Measurements from ENCODE around the gene CXCL9. TPM values are rescaled to one million over a fixed set of nuclear protein-coding genes. Genes with fewer than 3 reads are reported as not detected.

Gene CXCL9
- total RNA-seq, 2 donors from 2014 or later: 0.52 to 1.1 TPM

- no peak for DNase-seq
- Histone ChIP-seq H3K27ac (no peak overlapping the region), H3K9ac (ENCODE audit: low read depth in 2 of 2, low read length in 2 of 2) (peak overlapping the region; percentile 70 to 77), H3K4me1 (peaks cover 10% of the 10 kb centered on the region), H3K27me3 (no peaks in the 10 kb centered on the region), H3K36me3 (no peaks in the 10 kb centered on the region), H3K9me3 (no peaks in the 10 kb centered on the region), H3K4me3 (peak overlapping the region; percentile 68)
- TF ChIP-seq CTCF (IDR thresholded peaks at IDR 0.05): no peak
- intact Hi-C loops (cut with DNase I): no loop called here
Observed at GRCh38 chr4:75989846-75990528, 17.3 kb downstream of the CXCL9 start.

- intact Hi-C loops (cut with DNase I): no loop called here
- H3K27me3 ChIP-seq: no peaks in the 10 kb centered on the region
- no peak for DNase-seq
- H3K4me3 ChIP-seq: no peak overlapping the region
- H3K9ac ChIP-seq (ENCODE audit: low read depth in 2 of 2, low read length in 2 of 2): no peak overlapping the region
- H3K4me1 ChIP-seq: peaks cover 10% of the 10 kb centered on the region
- H3K9me3 ChIP-seq: no peaks in the 10 kb centered on the region
- peaks cover 4% of the 10 kb centered on the region for H3K36me3 ChIP-seq
- TF ChIP-seq CTCF (IDR thresholded peaks at IDR 0.05): no peak
- H3K27ac ChIP-seq: no peak overlapping the region
Observed at GRCh38 chr4:75985116-75985515, 22.2 kb downstream of the CXCL9 start.

GRCh38 chr4:75980576-75980975 is 26.7 kb downstream of the CXCL9 start:
- Histone ChIP-seq H3K27me3 (no peaks in the 10 kb centered on the region), H3K4me3 (no peak overlapping the region), H3K9ac (ENCODE audit: low read depth in 2 of 2, low read length in 2 of 2) (no peak overlapping the region), H3K27ac (no peak overlapping the region), H3K4me1 (no peaks in the 10 kb centered on the region), H3K9me3 (no peaks in the 10 kb centered on the region), H3K36me3 (peaks cover 4% of the 10 kb centered on the region)
- intact Hi-C loops (cut with DNase I): no loop called here
- no peak for DNase-seq
- no peak for TF ChIP-seq CTCF (IDR thresholded peaks at IDR 0.05)

- Histone ChIP-seq H3K9me3 (no peaks in the 10 kb centered on the region), H3K36me3 (peaks cover 4% of the 10 kb centered on the region)
- no peak for TF ChIP-seq CTCF (IDR thresholded peaks at IDR 0.05)
Observed at GRCh38 chr4:75976177-75976576, 31.1 kb downstream of the CXCL9 start.

GRCh38 chr4:75973766-75974165 is 33.5 kb downstream of the CXCL9 start:
- no peak overlapping the region for H3K9ac ChIP-seq (ENCODE audit: low read depth in 2 of 2, low read length in 2 of 2)
- H3K36me3 ChIP-seq: peaks cover 4% of the 10 kb centered on the region
- intact Hi-C loops (cut with DNase I): no loop called here
- H3K4me1 ChIP-seq: no peaks in the 10 kb centered on the region
- TF ChIP-seq CTCF (IDR thresholded peaks at IDR 0.05): no peak
- DNase-seq: no peak
- H3K4me3 ChIP-seq: no peak overlapping the region
- H3K27ac ChIP-seq: no peak overlapping the region
- no peaks in the 10 kb centered on the region for H3K27me3 ChIP-seq
- no peaks in the 10 kb centered on the region for H3K9me3 ChIP-seq

More at GRCh38 chr4:75976177-75976576, 31.1 kb downstream of the CXCL9 start:
- Histone ChIP-seq H3K27me3 (no peaks in the 10 kb centered on the region), H3K9ac (ENCODE audit: low read depth in 2 of 2, low read length in 2 of 2) (no peak overlapping the region), H3K4me1 (no peaks in the 10 kb centered on the region), H3K4me3 (no peak overlapping the region), H3K27ac (no peak overlapping the region)
- intact Hi-C loops (cut with DNase I): no loop called here
- DNase-seq: no peak

All from colonic mucosa (tissue), 4 donors.